Measurements from ENCODE around the gene SPTBN1.

DNA sequence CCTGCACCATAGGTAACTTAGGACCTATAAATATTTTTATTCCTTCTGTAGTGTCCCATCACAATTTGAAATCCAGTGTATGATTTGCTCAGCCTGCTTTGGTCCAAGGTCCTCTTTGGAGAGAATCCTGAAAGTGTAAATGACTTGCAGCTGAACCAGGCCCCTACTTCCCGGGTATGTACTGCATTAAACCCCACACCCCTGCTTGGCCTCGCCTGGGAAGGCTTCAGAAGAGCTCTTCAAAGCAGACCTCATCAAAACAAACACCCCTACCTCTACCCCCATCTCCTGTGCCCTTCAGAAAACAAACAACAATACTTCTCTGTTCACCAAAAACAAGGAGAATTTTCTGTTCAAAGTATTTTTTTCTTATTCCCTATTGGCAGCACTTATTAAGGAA is 9.5 kb upstream of the SPTBN1 start:
- TF ChIP-seq, protein P1, sequence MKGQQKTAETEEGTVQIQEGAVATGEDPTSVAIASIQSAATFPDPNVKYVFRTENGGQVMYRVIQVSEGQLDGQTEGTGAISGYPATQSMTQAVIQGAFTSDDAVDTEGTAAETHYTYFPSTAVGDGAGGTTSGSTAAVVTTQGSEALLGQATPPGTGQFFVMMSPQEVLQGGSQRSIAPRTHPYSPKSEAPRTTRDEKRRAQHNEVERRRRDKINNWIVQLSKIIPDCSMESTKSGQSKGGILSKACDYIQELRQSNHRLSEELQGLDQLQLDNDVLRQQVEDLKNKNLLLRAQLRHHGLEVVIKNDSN (IDR thresholded peaks at IDR 0.05): no peak
- TF ChIP-seq TAF1 (IDR thresholded peaks at IDR 0.05; ENCODE audit: low read depth) (no peak), TEAD4 (IDR thresholded peaks at IDR 0.05) (no peak), TCF12 (IDR thresholded peaks at IDR 0.05; ENCODE audit: low read depth) (no peak), NFIC (IDR thresholded peaks at IDR 0.05) (no peak), CEBPB (IDR thresholded peaks at IDR 0.05) (no peak)
- TF ChIP-seq, protein P2, sequence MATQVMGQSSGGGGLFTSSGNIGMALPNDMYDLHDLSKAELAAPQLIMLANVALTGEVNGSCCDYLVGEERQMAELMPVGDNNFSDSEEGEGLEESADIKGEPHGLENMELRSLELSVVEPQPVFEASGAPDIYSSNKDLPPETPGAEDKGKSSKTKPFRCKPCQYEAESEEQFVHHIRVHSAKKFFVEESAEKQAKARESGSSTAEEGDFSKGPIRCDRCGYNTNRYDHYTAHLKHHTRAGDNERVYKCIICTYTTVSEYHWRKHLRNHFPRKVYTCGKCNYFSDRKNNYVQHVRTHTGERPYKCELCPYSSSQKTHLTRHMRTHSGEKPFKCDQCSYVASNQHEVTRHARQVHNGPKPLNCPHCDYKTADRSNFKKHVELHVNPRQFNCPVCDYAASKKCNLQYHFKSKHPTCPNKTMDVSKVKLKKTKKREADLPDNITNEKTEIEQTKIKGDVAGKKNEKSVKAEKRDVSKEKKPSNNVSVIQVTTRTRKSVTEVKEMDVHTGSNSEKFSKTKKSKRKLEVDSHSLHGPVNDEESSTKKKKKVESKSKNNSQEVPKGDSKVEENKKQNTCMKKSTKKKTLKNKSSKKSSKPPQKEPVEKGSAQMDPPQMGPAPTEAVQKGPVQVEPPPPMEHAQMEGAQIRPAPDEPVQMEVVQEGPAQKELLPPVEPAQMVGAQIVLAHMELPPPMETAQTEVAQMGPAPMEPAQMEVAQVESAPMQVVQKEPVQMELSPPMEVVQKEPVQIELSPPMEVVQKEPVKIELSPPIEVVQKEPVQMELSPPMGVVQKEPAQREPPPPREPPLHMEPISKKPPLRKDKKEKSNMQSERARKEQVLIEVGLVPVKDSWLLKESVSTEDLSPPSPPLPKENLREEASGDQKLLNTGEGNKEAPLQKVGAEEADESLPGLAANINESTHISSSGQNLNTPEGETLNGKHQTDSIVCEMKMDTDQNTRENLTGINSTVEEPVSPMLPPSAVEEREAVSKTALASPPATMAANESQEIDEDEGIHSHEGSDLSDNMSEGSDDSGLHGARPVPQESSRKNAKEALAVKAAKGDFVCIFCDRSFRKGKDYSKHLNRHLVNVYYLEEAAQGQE (IDR thresholded peaks at IDR 0.05; ENCODE audit: low read depth): no peak
